Astrocyte of the spinal cord (primary cell): ENCODE measurements around the gene ARHGAP28.
"Not testable (repeated sequence)": the region's sequence is repeated elsewhere in the genome, so short reads cannot be mapped to it uniquely, and the experiment has no call there.

Source experiments
- DNase-seq: peaks from one replicate; pipeline ENCODE4 v3.0.0; 2011; ENCODE audit warnings: low read depth, low spot score
- H3K4me3 ChIP-seq: 2 replicates; pipeline ENCODE4 v1.5.1; 2011; ENCODE audit warnings: low read depth, mild to moderate bottlenecking, low read length, moderate library complexity
- CTCF ChIP-seq: IDR thresholded peaks from 2 replicates; pipeline ENCODE4 v1.5.1; 2012; ENCODE audit warnings: low read depth, mild to moderate bottlenecking, low read length, inconsistent platforms
- in situ Hi-C: cut with HindIII; loops from 2 replicates; pipeline ENCODE4 v1.10.0; 2017; ENCODE audit warnings: low sequenced_read_pairs

ARHGAP28 gene

GRCh38 chr18:6816154-6816553 is 86.6 kb downstream of the ARHGAP28 start:
- in situ Hi-C loops: no loop called here
- H3K4me3 ChIP-seq: no peak overlapping the region
- no peak for TF ChIP-seq CTCF
- DNase-seq: no peak

GRCh38 chr18:6819332-6819731 is 89.8 kb downstream of the ARHGAP28 start:
- in situ Hi-C loops: no loop called here
- no peak overlapping the region for H3K4me3 ChIP-seq
- no peak for TF ChIP-seq CTCF
- DNase-seq: no peak

DNA sequence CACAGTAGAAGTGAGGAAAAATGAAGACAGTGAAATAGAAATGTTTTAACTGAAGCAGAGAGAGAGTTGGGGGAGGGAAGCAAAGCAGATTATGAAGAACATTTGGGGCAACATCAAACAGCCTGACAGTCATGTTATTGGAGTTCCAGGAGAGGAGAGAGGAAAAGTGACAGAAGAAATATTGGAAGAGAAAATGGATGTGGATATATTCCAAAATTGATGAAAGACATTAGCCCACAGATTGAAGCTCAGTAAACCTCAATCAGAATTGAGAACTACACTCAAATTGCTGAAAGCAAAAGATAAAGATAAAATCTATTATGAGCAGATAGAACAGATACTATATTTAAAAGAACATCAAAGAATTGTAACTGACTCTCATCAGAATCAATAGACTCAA is 90.8 kb downstream of the ARHGAP28 start:
- TF ChIP-seq CTCF: no peak
- no peak for DNase-seq
- H3K4me3 ChIP-seq: no peak overlapping the region
- in situ Hi-C loops: no loop called here

- no peak overlapping the region for H3K4me3 ChIP-seq
- no peak for DNase-seq
- TF ChIP-seq CTCF: no peak
- in situ Hi-C loops: no loop called here
Observed at GRCh38 chr18:6821356-6821755, 91.8 kb downstream of the ARHGAP28 start.

- H3K4me3 ChIP-seq, DNase-seq, in situ Hi-C loops: not testable (repeated sequence)
Observed at GRCh38 chr18:6827161-6827560, 97.6 kb downstream of the ARHGAP28 start.

DNA sequence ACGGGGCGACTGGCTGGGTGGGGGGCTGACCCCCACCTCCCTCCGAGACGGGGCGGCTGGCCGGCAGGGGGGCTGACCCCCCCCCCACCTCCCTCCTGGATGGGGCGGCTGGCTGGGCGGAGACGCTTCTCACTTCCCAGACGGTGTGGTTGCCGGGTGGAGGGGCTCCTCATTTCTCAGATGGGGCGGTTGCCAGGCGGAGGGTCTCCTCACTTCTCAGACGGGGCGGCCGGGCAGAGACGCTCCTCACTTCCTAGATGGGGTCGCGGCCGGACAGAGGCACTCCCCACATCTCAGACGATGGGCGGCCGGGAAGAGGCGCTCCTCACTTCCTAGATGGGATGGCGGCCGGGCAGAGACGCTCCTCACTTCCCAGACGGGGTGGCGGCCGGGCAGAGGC is 98.0 kb downstream of the ARHGAP28 start:
- H3K4me3 ChIP-seq, DNase-seq, in situ Hi-C loops: not testable (repeated sequence)

- no peak for DNase-seq
- H3K4me3 ChIP-seq: no peak overlapping the region
- in situ Hi-C loops: no loop called here
- no peak for TF ChIP-seq CTCF
Observed at GRCh38 chr18:6830916-6831315, 101.4 kb downstream of the ARHGAP28 start.

GRCh38 chr18:6835345-6835744 is 105.8 kb downstream of the ARHGAP28 start:
- H3K4me3 ChIP-seq: no peak overlapping the region
- no peak for TF ChIP-seq CTCF
- in situ Hi-C loops: no loop called here
- no peak for DNase-seq
